CD4-positive, CD25-positive, alpha-beta regulatory T cell (primary cell): ENCODE results near the gene CTNNA2. TPM values are rescaled to one million over a fixed set of nuclear protein-coding genes. Genes with fewer than 3 reads are reported as not detected.
A peak's percentile ranks its signal among the peaks of the same experiment; 100 is the strongest.

Experiments used
- ATAC-seq, 2 donors: fragments of 150-1000 bp; cut with Tn5 transposase; one replicate each; pipeline ENCODE4 v1.10.0; 2021; ENCODE audit warnings: low read depth in 2 of 2, moderate number of reproducible peaks in 2 of 2, moderate library complexity in 1 of 2
- DNase-seq, 3 donors: peaks; one replicate each; pipeline versions ENCODE4 v3.0.0 to v3.0.0-alpha.2; 2012 to 2022; ENCODE audit warnings: mixed read lengths in 1 of 3
- H3K27ac ChIP-seq: one replicate; pipeline ENCODE4 v1.7.0; 2013; ENCODE audit warnings: mild to moderate bottlenecking, low read length; ENCODE audit not compliant: insufficient read depth, poor library complexity, severe bottlenecking
- H3K27me3 ChIP-seq: one replicate; pipeline ENCODE4 v1.7.0; 2013; ENCODE audit warnings: low read length; ENCODE audit not compliant: control insufficient read depth, insufficient read depth
- H3K36me3 ChIP-seq: one replicate; pipeline ENCODE4 v1.7.0; 2013; ENCODE audit warnings: mild to moderate bottlenecking, low read length, moderate library complexity; ENCODE audit not compliant: control insufficient read depth, insufficient read depth
- H3K4me1 ChIP-seq: 2 replicates; pipeline ENCODE4 v1.7.0; 2013; ENCODE audit warnings: mild to moderate bottlenecking, low read length; ENCODE audit not compliant: insufficient read depth, control insufficient read depth, poor library complexity, severe bottlenecking
- H3K4me3 ChIP-seq: one replicate; pipeline ENCODE4 v1.7.0; 2013; ENCODE audit warnings: low read depth, mild to moderate bottlenecking, low read length, moderate library complexity
- H3K9me3 ChIP-seq, 2 experiments: 1 replicate in 1 of 2; 2 replicates in 1 of 2; pipeline ENCODE4 v1.7.0; 2013; ENCODE audit warnings: low read length in 2 of 2, mild to moderate bottlenecking in 1 of 2, moderate library complexity in 1 of 2; ENCODE audit not compliant: control insufficient read depth in 2 of 2
- H3K27ac Mint-ChIP-seq, 3 donors: one replicate each; pipeline ENCODE4 v1.8.0; 2020 to 2022; ENCODE audit warnings: mild to moderate bottlenecking in 3 of 3, mixed read lengths in 3 of 3, moderate library complexity in 2 of 3
- H3K27me3 Mint-ChIP-seq: one replicate; pipeline ENCODE4 v1.8.0; 2022; ENCODE audit warnings: mild to moderate bottlenecking, mixed read lengths
- H3K36me3 Mint-ChIP-seq: one replicate; pipeline ENCODE4 v1.8.0; 2020; ENCODE audit warnings: mixed read lengths
- H3K4me1 Mint-ChIP-seq, 4 donors: one replicate each; pipeline ENCODE4 v1.8.0; 2020 to 2022; ENCODE audit warnings: mixed read lengths in 4 of 4, mild to moderate bottlenecking in 1 of 4
- H3K4me3 Mint-ChIP-seq, 4 donors: one replicate each; pipeline ENCODE4 v1.8.0; 2020 to 2022; ENCODE audit warnings: mild to moderate bottlenecking in 4 of 4, mixed read lengths in 4 of 4, moderate library complexity in 3 of 4
- H3K9me3 Mint-ChIP-seq, 7 donors: one replicate each; pipeline ENCODE4 v1.8.0; 2020 to 2022; ENCODE audit warnings: mixed read lengths in 7 of 7, mild to moderate bottlenecking in 3 of 7, moderate library complexity in 2 of 7
- polyA plus RNA-seq, 4 donors: library from polyadenylated mRNA; unstranded; fragments of 300-500 nt; fragmentation: Illumina TruSeq; gene quantifications; one replicate each; pipeline ENCODE4 v1.2.3, GENCODE V29; 2021
- total RNA-seq: library from RNA; stranded (reverse); gene quantifications from one replicate; pipeline ENCODE4 v1.2.3, GENCODE V29; 2022

CTNNA2 gene
- total and polyA plus RNA-seq, 5 donors from 2014 or later: not detected

- H3K9me3 ChIP-seq: peaks cover 0 to 3% of the 10 kb centered on the region in 2 experiments
- H3K36me3 ChIP-seq: no peaks in the 10 kb centered on the region
- H3K27ac Mint-ChIP-seq: no peak overlapping the region
- H3K27ac ChIP-seq: no peak overlapping the region
- DNase-seq (no peak), ATAC-seq (no peak)
- H3K27me3 ChIP-seq: no peaks in the 10 kb centered on the region
- H3K27me3 Mint-ChIP-seq: no peaks in the 10 kb centered on the region
- no peaks in the 10 kb centered on the region for H3K4me1 ChIP-seq
- no peaks in the 10 kb centered on the region for H3K36me3 Mint-ChIP-seq
- H3K4me1 Mint-ChIP-seq: peaks cover 0 to 4% (median 0%) of the 10 kb centered on the region in 4 donors
- H3K9me3 Mint-ChIP-seq: peaks cover 5 to 34% (median 15%) of the 10 kb centered on the region in 7 donors
- H3K4me3 Mint-ChIP-seq: peak overlapping the region in 1 of 4 donors; percentile 68
- H3K4me3 ChIP-seq: no peak overlapping the region
These were observed 118.2 kb downstream of the CTNNA2 start for GRCh38 chr2:79630972-79631557.

DNA sequence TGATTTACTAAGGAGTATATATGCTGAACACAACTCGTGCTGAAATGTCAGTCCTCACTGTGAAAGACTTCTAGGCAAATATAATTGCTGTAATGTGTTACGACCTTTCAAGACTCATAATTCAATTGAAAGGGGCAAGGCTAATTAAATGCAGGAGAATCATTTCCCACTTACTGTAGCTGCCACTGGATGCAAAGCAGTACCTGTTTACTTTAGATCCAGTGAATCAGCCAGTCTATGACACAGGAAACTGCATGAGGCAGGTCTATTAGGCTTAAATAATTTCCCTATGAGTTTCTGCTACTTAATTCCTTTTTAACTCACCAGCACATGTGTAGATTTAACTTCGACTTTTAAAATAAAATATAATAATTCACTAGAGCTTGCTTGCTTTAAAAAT lies 125.6 kb downstream of the CTNNA2 start:
- H3K27ac ChIP-seq: no peak overlapping the region
- no peaks in the 10 kb centered on the region for H3K36me3 Mint-ChIP-seq
- H3K4me3 Mint-ChIP-seq: no peak overlapping the region
- H3K36me3 ChIP-seq: no peaks in the 10 kb centered on the region
- H3K9me3 Mint-ChIP-seq: peaks cover 4 to 16% (median 8%) of the 10 kb centered on the region in 7 donors
- peaks cover 0 to 4% (median 0%) of the 10 kb centered on the region in 4 donors for H3K4me1 Mint-ChIP-seq
- H3K9me3 ChIP-seq: peaks cover 0 to 3% of the 10 kb centered on the region in 2 experiments
- no peaks in the 10 kb centered on the region for H3K27me3 Mint-ChIP-seq
- no peaks in the 10 kb centered on the region for H3K4me1 ChIP-seq
- ATAC-seq (no peak), DNase-seq (no peak)
- no peaks in the 10 kb centered on the region for H3K27me3 ChIP-seq
- no peak overlapping the region for H3K27ac Mint-ChIP-seq
- no peak overlapping the region for H3K4me3 ChIP-seq

DNA sequence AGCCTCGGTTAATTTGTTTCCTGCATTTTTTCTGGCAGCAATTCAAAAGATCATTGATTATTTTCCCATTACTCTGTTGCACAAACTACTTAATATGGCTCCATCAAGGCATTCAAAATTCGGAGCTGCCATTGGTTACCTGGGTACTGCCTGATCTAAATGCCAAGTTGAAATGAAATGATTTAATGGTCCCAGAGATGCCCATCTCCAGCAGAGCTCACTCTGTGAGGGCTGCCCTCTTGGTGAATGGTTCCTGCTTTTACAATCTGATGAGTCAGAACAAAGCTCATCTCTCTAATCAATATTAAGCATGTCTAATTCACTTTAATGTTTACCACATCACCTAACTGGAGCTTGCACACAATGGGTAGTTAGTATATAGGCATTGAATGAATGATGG lies 126.1 kb downstream of the CTNNA2 start:
- DNase-seq (no peak), ATAC-seq (no peak)
- Histone ChIP-seq H3K27ac (no peak overlapping the region), H3K36me3 (no peaks in the 10 kb centered on the region), H3K4me1 (no peaks in the 10 kb centered on the region), H3K27me3 (no peaks in the 10 kb centered on the region), H3K4me3 (no peak overlapping the region), H3K9me3 (peaks cover 0 to 3% of the 10 kb centered on the region in 2 experiments)
- Mint-ChIP-seq H3K4me3 (no peak overlapping the region), H3K27me3 (no peaks in the 10 kb centered on the region), H3K27ac (no peak overlapping the region), H3K4me1 (peaks cover 0 to 4% (median 0%) of the 10 kb centered on the region in 4 donors), H3K36me3 (no peaks in the 10 kb centered on the region), H3K9me3 (peaks cover 4 to 15% (median 9%) of the 10 kb centered on the region in 7 donors)

GRCh38 chr2:79640001-79640400 lies 127.2 kb downstream of the CTNNA2 start:
- Histone ChIP-seq H3K4me3 (no peak overlapping the region), H3K36me3 (no peaks in the 10 kb centered on the region), H3K9me3 (no peaks in the 10 kb centered on the region), H3K27me3 (no peaks in the 10 kb centered on the region), H3K27ac (no peak overlapping the region), H3K4me1 (no peaks in the 10 kb centered on the region)
- H3K27me3 Mint-ChIP-seq: no peaks in the 10 kb centered on the region
- H3K27ac Mint-ChIP-seq: no peak overlapping the region
- DNase-seq (no peak), ATAC-seq (no peak)
- peaks cover 0 to under 1% (median 0%) of the 10 kb centered on the region in 4 donors for H3K4me1 Mint-ChIP-seq
- H3K4me3 Mint-ChIP-seq: no peak overlapping the region
- H3K9me3 Mint-ChIP-seq: peaks cover 4 to 13% (median 8%) of the 10 kb centered on the region in 7 donors
- H3K36me3 Mint-ChIP-seq: no peaks in the 10 kb centered on the region

- Histone ChIP-seq H3K9me3 (peaks cover 0 to 3% of the 10 kb centered on the region in 2 experiments), H3K27ac (no peak overlapping the region), H3K4me3 (no peak overlapping the region), H3K4me1 (no peaks in the 10 kb centered on the region), H3K27me3 (no peaks in the 10 kb centered on the region), H3K36me3 (no peaks in the 10 kb centered on the region)
- Mint-ChIP-seq H3K4me1 (no peaks in the 10 kb centered on the region), H3K27me3 (no peaks in the 10 kb centered on the region), H3K4me3 (no peak overlapping the region), H3K27ac (no peak overlapping the region), H3K36me3 (no peaks in the 10 kb centered on the region), H3K9me3 (peaks cover 7 to 37% (median 19%) of the 10 kb centered on the region in 7 donors)
- ATAC-seq (no peak), DNase-seq (no peak)
These were observed 136.7 kb downstream of the CTNNA2 start for GRCh38 chr2:79649531-79649930.

- Histone ChIP-seq H3K4me1 (no peaks in the 10 kb centered on the region), H3K27me3 (no peaks in the 10 kb centered on the region), H3K27ac (no peak overlapping the region), H3K36me3 (no peaks in the 10 kb centered on the region), H3K4me3 (no peak overlapping the region), H3K9me3 (peaks cover 1 to 5% of the 10 kb centered on the region in 2 experiments)
- Mint-ChIP-seq H3K4me3 (no peak overlapping the region), H3K36me3 (no peaks in the 10 kb centered on the region), H3K4me1 (no peaks in the 10 kb centered on the region), H3K9me3 (peaks cover 1 to 31% (median 6%) of the 10 kb centered on the region in 7 donors), H3K27ac (no peak overlapping the region), H3K27me3 (no peaks in the 10 kb centered on the region)
- ATAC-seq (no peak), DNase-seq (no peak)
These were observed 147.7 kb downstream of the CTNNA2 start for GRCh38 chr2:79660557-79660956.

GRCh38 chr2:79665091-79665490 lies 152.2 kb downstream of the CTNNA2 start:
- H3K4me1 Mint-ChIP-seq: no peaks in the 10 kb centered on the region
- no peak for ATAC-seq
- H3K9me3 Mint-ChIP-seq: peaks cover 2 to 41% (median 7%) of the 10 kb centered on the region in 7 donors
- no peak overlapping the region for H3K4me3 Mint-ChIP-seq
- no peak for DNase-seq
- Histone ChIP-seq H3K27me3 (no peaks in the 10 kb centered on the region), H3K27ac (no peak overlapping the region), H3K9me3 (peaks cover 0 to 5% of the 10 kb centered on the region in 2 experiments), H3K4me3 (no peak overlapping the region), H3K4me1 (no peaks in the 10 kb centered on the region), H3K36me3 (no peaks in the 10 kb centered on the region)
- H3K27ac Mint-ChIP-seq: no peak overlapping the region
- no peaks in the 10 kb centered on the region for H3K36me3 Mint-ChIP-seq
- no peaks in the 10 kb centered on the region for H3K27me3 Mint-ChIP-seq

DNA sequence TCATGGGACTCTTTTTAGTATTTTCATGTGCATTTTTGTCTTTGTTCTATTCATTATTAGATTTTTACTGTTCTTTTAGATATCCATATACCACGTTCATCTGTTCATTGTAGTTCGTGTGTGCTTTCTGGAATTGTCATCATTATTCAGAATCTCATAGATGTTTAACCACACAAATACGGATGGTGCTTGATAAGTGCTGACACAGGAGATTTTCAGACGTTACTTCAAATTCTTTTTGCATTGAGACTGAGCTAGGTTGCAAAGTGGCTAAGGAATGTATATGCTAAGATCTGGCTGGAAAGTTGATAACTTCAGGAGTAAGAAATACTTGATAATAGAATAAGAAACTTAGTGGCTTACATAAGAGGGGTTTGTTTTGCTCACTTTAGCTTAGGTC lies 153.6 kb downstream of the CTNNA2 start:
- Histone ChIP-seq H3K36me3 (no peaks in the 10 kb centered on the region), H3K27me3 (no peaks in the 10 kb centered on the region), H3K9me3 (peaks cover 0 to 7% of the 10 kb centered on the region in 2 experiments), H3K4me1 (no peaks in the 10 kb centered on the region), H3K27ac (no peak overlapping the region), H3K4me3 (no peak overlapping the region)
- Mint-ChIP-seq H3K4me3 (no peak overlapping the region), H3K4me1 (no peaks in the 10 kb centered on the region), H3K27ac (no peak overlapping the region), H3K9me3 (peaks cover 4 to 33% (median 8%) of the 10 kb centered on the region in 7 donors), H3K36me3 (no peaks in the 10 kb centered on the region), H3K27me3 (no peaks in the 10 kb centered on the region)
- ATAC-seq: no peak
- DNase-seq: no peak
